ENCODE data around the gene CTIF.

CTIF gene

GRCh38 chr18:48548921-48549320, 10.1 kb downstream of the CTIF start:
- Histone ChIP-seq H3K9me2 (replicated peaks; ENCODE audit: insufficient read depth, low read length) (no peaks in the 10 kb centered on the region), H3K4me1 (ENCODE audit: low read length) (no peaks in the 10 kb centered on the region), H2AFZ (ENCODE audit: low read length) (no peak overlapping the region), H3K79me2 (ENCODE audit: low read length) (no peaks in the 10 kb centered on the region), H3F3A (ENCODE audit: insufficient read depth, low read length) (no peaks in the 10 kb centered on the region), H3K9ac (ENCODE audit: low read length) (no peak overlapping the region), H3K4me2 (ENCODE audit: low read depth, low read length) (no peak overlapping the region), H3K4me3 (ENCODE audit: low read length) (no peak overlapping the region), H3K9me3 (replicated peaks; ENCODE audit: insufficient read depth, low read length) (no peaks in the 10 kb centered on the region), H3K27ac (ENCODE audit: low read length) (no peak overlapping the region), H3K27me3 (replicated peaks; ENCODE audit: insufficient read depth, low read length) (no peaks in the 10 kb centered on the region), H4K20me1 (ENCODE audit: insufficient read depth, low read length) (no peaks in the 10 kb centered on the region), H3K36me3 (replicated peaks; ENCODE audit: insufficient read depth, low read length) (no peaks in the 10 kb centered on the region)
- DNase-seq: no peak
- TF ChIP-seq EZH2 (optimal IDR thresholded peaks at IDR 0.05; ENCODE audit: low read depth, low read length): no peak
- TF ChIP-seq CTCF (IDR thresholded peaks at IDR 0.05; ENCODE audit: low read length): no peak
- no peak for TF ChIP-seq EZH2phosphoT487 (IDR thresholded peaks at IDR 0.05; ENCODE audit: low read length)

GRCh38 chr18:48550101-48550729, 11.4 kb downstream of the CTIF start:
- Histone ChIP-seq H3K9ac (ENCODE audit: low read length) (no peak overlapping the region), H4K20me1 (ENCODE audit: insufficient read depth, low read length) (no peaks in the 10 kb centered on the region), H3K9me3 (replicated peaks; ENCODE audit: insufficient read depth, low read length) (no peaks in the 10 kb centered on the region), H3K79me2 (ENCODE audit: low read length) (no peaks in the 10 kb centered on the region), H3K27me3 (replicated peaks; ENCODE audit: insufficient read depth, low read length) (no peaks in the 10 kb centered on the region), H2AFZ (ENCODE audit: low read length) (no peak overlapping the region), H3K9me2 (replicated peaks; ENCODE audit: insufficient read depth, low read length) (no peaks in the 10 kb centered on the region), H3K4me3 (ENCODE audit: low read length) (no peak overlapping the region), H3K36me3 (replicated peaks; ENCODE audit: insufficient read depth, low read length) (no peaks in the 10 kb centered on the region), H3K4me2 (ENCODE audit: low read depth, low read length) (no peak overlapping the region), H3K27ac (ENCODE audit: low read length) (no peak overlapping the region), H3F3A (ENCODE audit: insufficient read depth, low read length) (no peaks in the 10 kb centered on the region), H3K4me1 (ENCODE audit: low read length) (no peaks in the 10 kb centered on the region)
- no peak for DNase-seq
- no peak for TF ChIP-seq EZH2phosphoT487 (IDR thresholded peaks at IDR 0.05; ENCODE audit: low read length)
- TF ChIP-seq EZH2 (optimal IDR thresholded peaks at IDR 0.05; ENCODE audit: low read depth, low read length): no peak
- no peak for TF ChIP-seq CTCF (IDR thresholded peaks at IDR 0.05; ENCODE audit: low read length)

- no peak for DNase-seq
- H3K9ac ChIP-seq (ENCODE audit: low read length): no peak overlapping the region
- no peak overlapping the region for H3K4me2 ChIP-seq (ENCODE audit: low read depth, low read length)
- no peaks in the 10 kb centered on the region for H4K20me1 ChIP-seq (ENCODE audit: insufficient read depth, low read length)
- no peak overlapping the region for H3K4me3 ChIP-seq (ENCODE audit: low read length)
- TF ChIP-seq CTCF (IDR thresholded peaks at IDR 0.05; ENCODE audit: low read length) (no peak), EZH2 (optimal IDR thresholded peaks at IDR 0.05; ENCODE audit: low read depth, low read length) (no peak), EZH2phosphoT487 (IDR thresholded peaks at IDR 0.05; ENCODE audit: low read length) (no peak)
- H3K4me1 ChIP-seq (ENCODE audit: low read length): no peaks in the 10 kb centered on the region
- H3F3A ChIP-seq (ENCODE audit: insufficient read depth, low read length): no peaks in the 10 kb centered on the region
- no peaks in the 10 kb centered on the region for H3K9me2 ChIP-seq (replicated peaks; ENCODE audit: insufficient read depth, low read length)
- no peak overlapping the region for H3K27ac ChIP-seq (ENCODE audit: low read length)
- no peaks in the 10 kb centered on the region for H3K79me2 ChIP-seq (ENCODE audit: low read length)
- no peaks in the 10 kb centered on the region for H3K9me3 ChIP-seq (replicated peaks; ENCODE audit: insufficient read depth, low read length)
- no peaks in the 10 kb centered on the region for H3K36me3 ChIP-seq (replicated peaks; ENCODE audit: insufficient read depth, low read length)
- no peak overlapping the region for H2AFZ ChIP-seq (ENCODE audit: low read length)
- H3K27me3 ChIP-seq (replicated peaks; ENCODE audit: insufficient read depth, low read length): no peaks in the 10 kb centered on the region
Observed at GRCh38 chr18:48551100-48551499, 12.3 kb downstream of the CTIF start.

Measured in MM.1S (cell line).